ENCODE data around the gene NT5C1B. TPM values are rescaled to one million over a fixed set of nuclear protein-coding genes. Genes with fewer than 3 reads are reported as not detected.

Gene NT5C1B
- total RNA-seq, 1 donor from 2014 or later = not detected

- TF ChIP-seq, protein P1, sequence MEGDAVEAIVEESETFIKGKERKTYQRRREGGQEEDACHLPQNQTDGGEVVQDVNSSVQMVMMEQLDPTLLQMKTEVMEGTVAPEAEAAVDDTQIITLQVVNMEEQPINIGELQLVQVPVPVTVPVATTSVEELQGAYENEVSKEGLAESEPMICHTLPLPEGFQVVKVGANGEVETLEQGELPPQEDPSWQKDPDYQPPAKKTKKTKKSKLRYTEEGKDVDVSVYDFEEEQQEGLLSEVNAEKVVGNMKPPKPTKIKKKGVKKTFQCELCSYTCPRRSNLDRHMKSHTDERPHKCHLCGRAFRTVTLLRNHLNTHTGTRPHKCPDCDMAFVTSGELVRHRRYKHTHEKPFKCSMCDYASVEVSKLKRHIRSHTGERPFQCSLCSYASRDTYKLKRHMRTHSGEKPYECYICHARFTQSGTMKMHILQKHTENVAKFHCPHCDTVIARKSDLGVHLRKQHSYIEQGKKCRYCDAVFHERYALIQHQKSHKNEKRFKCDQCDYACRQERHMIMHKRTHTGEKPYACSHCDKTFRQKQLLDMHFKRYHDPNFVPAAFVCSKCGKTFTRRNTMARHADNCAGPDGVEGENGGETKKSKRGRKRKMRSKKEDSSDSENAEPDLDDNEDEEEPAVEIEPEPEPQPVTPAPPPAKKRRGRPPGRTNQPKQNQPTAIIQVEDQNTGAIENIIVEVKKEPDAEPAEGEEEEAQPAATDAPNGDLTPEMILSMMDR (IDR thresholded peaks at IDR 0.05; ENCODE audit: insufficient read depth, low read length, severe bottlenecking) = no peak
- no peaks in the 10 kb centered on the region for H3K36me3 ChIP-seq (ENCODE audit: control insufficient read depth, insufficient read depth, low read length)
- DNase-seq (ENCODE audit: low read depth) = no peak
- FAIRE-seq = no peak
- H3K4me3 ChIP-seq (ENCODE audit: low read depth, low read length) = no peak overlapping the region
- no peaks in the 10 kb centered on the region for H3K27me3 ChIP-seq (ENCODE audit: control insufficient read depth, insufficient read depth, low read length)
These were observed 29.7 kb upstream of the NT5C1B start for GRCh38 chr2:18619091-18619490.

- TF ChIP-seq, protein P1 (IDR thresholded peaks at IDR 0.05; ENCODE audit: insufficient read depth, low read length, severe bottlenecking) = no peak
- Histone ChIP-seq H3K27me3 (ENCODE audit: control insufficient read depth, insufficient read depth, low read length) (no peaks in the 10 kb centered on the region), H3K4me3 (ENCODE audit: low read depth, low read length) (no peak overlapping the region), H3K36me3 (ENCODE audit: control insufficient read depth, insufficient read depth, low read length) (no peaks in the 10 kb centered on the region)
- DNase-seq (ENCODE audit: low read depth) = no peak
- FAIRE-seq = no peak
These were observed 24.7 kb upstream of the NT5C1B start for GRCh38 chr2:18614041-18614440.

- FAIRE-seq = no peak
- no peaks in the 10 kb centered on the region for H3K27me3 ChIP-seq (ENCODE audit: control insufficient read depth, insufficient read depth, low read length)
These were observed 22.8 kb upstream of the NT5C1B start for GRCh38 chr2:18612133-18612532.

DNA sequence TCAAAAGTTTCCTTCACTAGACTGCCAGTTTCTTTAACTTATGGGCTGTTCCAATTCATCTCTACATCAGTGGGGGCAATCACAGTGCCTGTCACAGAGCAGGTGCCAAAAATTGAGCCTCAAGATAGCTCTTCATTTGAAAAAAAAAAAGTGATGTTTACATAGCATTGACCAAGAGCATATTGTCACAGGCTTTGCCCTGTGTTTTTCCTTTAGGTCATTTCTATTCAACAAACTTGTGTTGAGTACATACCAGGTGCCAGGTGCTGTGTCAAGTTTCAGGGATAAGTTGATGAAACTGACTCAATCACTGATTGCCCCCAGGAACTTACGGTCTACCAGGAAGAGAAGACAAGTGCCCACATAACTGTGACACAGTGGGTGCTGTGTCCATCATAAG is 22.2 kb upstream of the NT5C1B start:
- DNase-seq (ENCODE audit: low read depth) (no peak), FAIRE-seq (no peak)
- TF ChIP-seq, protein P1 (IDR thresholded peaks at IDR 0.05; ENCODE audit: insufficient read depth, low read length, severe bottlenecking) = no peak
- Histone ChIP-seq H3K4me3 (ENCODE audit: low read depth, low read length) (no peak overlapping the region), H3K27me3 (ENCODE audit: control insufficient read depth, insufficient read depth, low read length) (no peaks in the 10 kb centered on the region), H3K36me3 (ENCODE audit: control insufficient read depth, insufficient read depth, low read length) (no peaks in the 10 kb centered on the region)

More at GRCh38 chr2:18612133-18612532, 22.8 kb upstream of the NT5C1B start:
- Histone ChIP-seq H3K36me3 (ENCODE audit: control insufficient read depth, insufficient read depth, low read length) (no peaks in the 10 kb centered on the region), H3K4me3 (ENCODE audit: low read depth, low read length) (no peak overlapping the region)
- DNase-seq (ENCODE audit: low read depth) = no peak
- TF ChIP-seq, protein P1 (IDR thresholded peaks at IDR 0.05; ENCODE audit: insufficient read depth, low read length, severe bottlenecking) = no peak

- TF ChIP-seq, protein P1 (IDR thresholded peaks at IDR 0.05; ENCODE audit: insufficient read depth, low read length, severe bottlenecking) = no peak
- DNase-seq (ENCODE audit: low read depth) (no peak), FAIRE-seq (peak; percentile 40)
- Histone ChIP-seq H3K4me3 (ENCODE audit: low read depth, low read length) (no peak overlapping the region), H3K27me3 (ENCODE audit: control insufficient read depth, insufficient read depth, low read length) (no peaks in the 10 kb centered on the region), H3K36me3 (ENCODE audit: control insufficient read depth, insufficient read depth, low read length) (no peaks in the 10 kb centered on the region)
These were observed 21.8 kb upstream of the NT5C1B start for GRCh38 chr2:18611184-18611583.

GRCh38 chr2:18610651-18611050 is 21.3 kb upstream of the NT5C1B start:
- H3K36me3 ChIP-seq (ENCODE audit: control insufficient read depth, insufficient read depth, low read length) = no peaks in the 10 kb centered on the region
- FAIRE-seq (no peak), DNase-seq (ENCODE audit: low read depth) (no peak)
- TF ChIP-seq, protein P1 (IDR thresholded peaks at IDR 0.05; ENCODE audit: insufficient read depth, low read length, severe bottlenecking) = no peak
- H3K4me3 ChIP-seq (ENCODE audit: low read depth, low read length) = no peak overlapping the region
- H3K27me3 ChIP-seq (ENCODE audit: control insufficient read depth, insufficient read depth, low read length) = no peaks in the 10 kb centered on the region
